Measurements from ENCODE around the gene KCNJ1.

The KCNJ1 gene

GRCh38 chr11:128822130-128822529 lies 45.0 kb downstream of the KCNJ1 start:
- DNase-seq (ENCODE audit: low read depth) = no peak

- no peak for DNase-seq (ENCODE audit: low read depth)
These were observed 45.5 kb downstream of the KCNJ1 start for GRCh38 chr11:128821556-128821955.

GRCh38 chr11:128819198-128819597 lies 47.9 kb downstream of the KCNJ1 start:
- no peak for DNase-seq (ENCODE audit: low read depth)

- no peak for DNase-seq (ENCODE audit: low read depth)
These were observed 52.0 kb downstream of the KCNJ1 start for GRCh38 chr11:128814856-128815705.

GRCh38 chr11:128813729-128814128 lies 53.4 kb downstream of the KCNJ1 start:
- DNase-seq (ENCODE audit: low read depth) = no peak

GRCh38 chr11:128810784-128811514 lies 56.1 kb downstream of the KCNJ1 start:
- DNase-seq (ENCODE audit: low read depth) = no peak

GRCh38 chr11:128809128-128809527 lies 58.0 kb downstream of the KCNJ1 start:
- DNase-seq (ENCODE audit: low read depth) = no peak

- DNase-seq (ENCODE audit: low read depth) = no peak
These were observed 59.2 kb downstream of the KCNJ1 start for GRCh38 chr11:128807909-128808308.

- DNase-seq (ENCODE audit: low read depth) = no peak
These were observed 60.4 kb downstream of the KCNJ1 start for GRCh38 chr11:128806506-128807261.

- DNase-seq (ENCODE audit: low read depth) = no peak
These were observed 62.6 kb downstream of the KCNJ1 start for GRCh38 chr11:128804481-128804880.

GRCh38 chr11:128803449-128804245 lies 63.4 kb downstream of the KCNJ1 start:
- DNase-seq (ENCODE audit: low read depth) = no peak

GRCh38 chr11:128803011-128803410 lies 64.1 kb downstream of the KCNJ1 start:
- DNase-seq (ENCODE audit: low read depth) = no peak

- no peak for DNase-seq (ENCODE audit: low read depth)
These were observed 64.6 kb downstream of the KCNJ1 start for GRCh38 chr11:128802358-128802981.

- DNase-seq (ENCODE audit: low read depth) = no peak
These were observed 66.2 kb downstream of the KCNJ1 start for GRCh38 chr11:128800871-128801417.

- no peak for DNase-seq (ENCODE audit: low read depth)
These were observed 70.8 kb downstream of the KCNJ1 start for GRCh38 chr11:128796270-128796669.

GRCh38 chr11:128790196-128790595 lies 76.9 kb downstream of the KCNJ1 start:
- DNase-seq (ENCODE audit: low read depth) = no peak

- DNase-seq (ENCODE audit: low read depth) = no peak
These were observed 77.5 kb downstream of the KCNJ1 start for GRCh38 chr11:128789497-128790150.

Data from stimulated activated CD8-positive, alpha-beta memory T cell treated with anti-CD3 and anti-CD28 coated beads, Interleukin-12 subunit alpha, Interleukin-12 subunit beta, amount 100 ng/mL, for 4 hours (primary cell).